Fibroblast of lung (primary cell): Measurements from ENCODE around the gene MDC1. TPM values are rescaled to one million over a fixed set of nuclear protein-coding genes. Genes with fewer than 3 reads are reported as not detected.
A peak's percentile ranks its signal among the peaks of the same experiment; 100 is the strongest.

Experiments
- DNase-seq, 2 donors: peaks; one replicate each; pipeline versions ENCODE4 v3.0.0 to v3.0.0-alpha.2; 2010; ENCODE audit warnings: low read depth in 2 of 2
- H2AFZ ChIP-seq: 2 replicates; pipeline ENCODE4 v1.5.1; 2012; ENCODE audit warnings: low read length, control low read depth, inconsistent platforms
- H3K27ac ChIP-seq: 2 replicates; pipeline ENCODE4 v1.5.1; 2011; ENCODE audit warnings: low read length, control low read depth; ENCODE audit not compliant: insufficient read depth
- H3K27me3 ChIP-seq: 2 replicates; pipeline ENCODE4 v1.5.1; 2011; ENCODE audit warnings: mild to moderate bottlenecking, low read length; ENCODE audit not compliant: control insufficient read depth, insufficient read depth
- H3K36me3 ChIP-seq: 2 replicates; pipeline ENCODE4 v1.5.1; 2011; ENCODE audit warnings: low read length; ENCODE audit not compliant: control insufficient read depth, insufficient read depth
- H3K4me1 ChIP-seq: 2 replicates; pipeline ENCODE4 v1.5.1; 2011; ENCODE audit warnings: low read length; ENCODE audit not compliant: control insufficient read depth, insufficient read depth; ENCODE audit errors: extremely low read depth
- H3K4me2 ChIP-seq: 2 replicates; pipeline ENCODE4 v1.5.1; 2011; ENCODE audit warnings: low read length, control low read depth; ENCODE audit not compliant: insufficient read depth; ENCODE audit errors: extremely low read depth
- H3K4me3 ChIP-seq, 4 experiments: fragments of 200-600 bp in 1 of 4; sonication (generic) in 1 of 4; replicated peaks in 1 of 4; 2 replicates each; pipeline ENCODE4 v1.5.1; 2011 to 2016; ENCODE audit warnings: low read length in 4 of 4, low read depth in 3 of 4, mild to moderate bottlenecking in 3 of 4, control low read depth in 2 of 4, inconsistent platforms in 1 of 4, mixed read lengths in 1 of 4; ENCODE audit not compliant: insufficient read depth in 1 of 4; ENCODE audit errors: control extremely low read depth in 1 of 4
- H3K79me2 ChIP-seq: 2 replicates; pipeline ENCODE4 v1.5.1; 2012; ENCODE audit warnings: mild to moderate bottlenecking, low read length, inconsistent platforms; ENCODE audit not compliant: control insufficient read depth, insufficient read depth
- H3K9ac ChIP-seq: 2 replicates; pipeline ENCODE4 v1.5.1; 2011; ENCODE audit warnings: mild to moderate bottlenecking, low read length, control low read depth; ENCODE audit not compliant: insufficient read depth
- H3K9me3 ChIP-seq: 2 replicates; pipeline ENCODE4 v1.5.1; 2012; ENCODE audit warnings: low read depth, low read length; ENCODE audit not compliant: control insufficient read depth, insufficient read depth
- H4K20me1 ChIP-seq: 2 replicates; pipeline ENCODE4 v1.5.1; 2011; ENCODE audit warnings: low read length; ENCODE audit not compliant: control insufficient read depth, insufficient read depth; ENCODE audit errors: extremely low read depth
- CTCF ChIP-seq, 2 donors: IDR thresholded peaks in 1 of 2; conservative IDR thresholded peaks in 1 of 2; 1 replicate in 1 of 2; 2 replicates in 1 of 2; pipeline ENCODE4 v1.5.1; 2011 to 2012; ENCODE audit warnings: low read length in 2 of 2, control low read depth in 1 of 2, inconsistent platforms in 1 of 2, low read depth in 1 of 2, mild to moderate bottlenecking in 1 of 2
- EZH2 ChIP-seq: IDR thresholded peaks from 2 replicates; pipeline ENCODE4 v1.5.1; 2012; ENCODE audit warnings: low read length, control low read depth, mild to moderate bottlenecking; ENCODE audit errors: missing control alignments
- polyA plus RNA-seq, 2 donors: library from polyadenylated mRNA; depleted of rRNA in 1 of 2; stranded (reverse) in 1 of 2; unstranded in 1 of 2; fragments of >200 nt; gene quantifications; 2 replicates each; pipeline ENCODE4 v1.2.1, GENCODE V29; 2011 to 2012; ENCODE audit warnings: missing spikeins in 1 of 2
- total RNA-seq: library from RNA; depleted of rRNA; stranded (reverse); fragments of >200 nt; gene quantifications from 2 replicates; pipeline ENCODE4 v1.2.1, GENCODE V29; 2014

Gene MDC1
- total and polyA plus RNA-seq, 2 donors (not counting 1 experiment from before 2014, with no cell fraction given) = 3.3 to 5.0 TPM

DNA sequence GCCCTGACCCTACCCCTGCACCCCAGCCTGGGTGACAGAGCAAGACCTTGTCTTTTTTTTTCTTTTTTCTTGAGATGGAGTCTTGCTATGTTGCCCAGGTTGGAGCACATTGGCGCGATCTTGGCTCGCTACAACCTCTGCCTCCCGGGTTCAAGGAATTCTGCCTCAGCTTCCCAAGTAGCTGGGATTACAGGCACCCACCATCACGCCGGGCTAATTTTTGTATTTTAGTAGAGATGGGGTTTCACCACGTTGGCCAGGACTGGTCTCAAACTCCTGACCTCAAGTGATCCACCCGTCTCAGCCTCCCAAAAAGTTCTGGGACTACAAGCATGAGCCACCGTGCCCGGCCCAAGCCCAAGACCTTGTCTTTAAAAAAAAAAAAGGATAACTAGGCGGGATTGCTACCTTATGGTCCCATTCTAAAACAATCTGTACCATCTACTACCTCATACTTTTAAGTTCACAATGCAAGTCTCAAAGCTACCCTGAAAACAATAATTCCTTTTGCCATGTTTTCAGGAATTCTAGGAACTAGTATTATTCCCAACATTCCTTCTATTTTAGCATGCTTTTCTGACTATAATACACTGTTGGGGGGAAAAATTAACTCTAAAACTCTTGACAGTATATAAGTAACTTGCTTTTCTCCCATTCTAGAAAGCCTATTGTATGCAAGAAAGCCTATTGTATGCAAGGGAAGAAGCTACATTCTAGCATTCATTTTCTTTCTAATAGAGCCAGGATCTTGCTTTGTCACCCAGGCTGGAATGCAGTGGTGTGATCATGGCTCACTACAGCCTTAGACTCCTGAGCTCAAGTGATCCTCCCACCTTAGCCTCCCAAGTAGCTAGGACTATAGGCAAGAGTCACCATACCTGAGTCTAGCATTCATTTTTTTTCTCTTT lies 9.7 kb upstream of the MDC1 start:
- TF ChIP-seq EZH2 (no peak), CTCF (conservative IDR thresholded peaks at IDR 0.05 in 1 of 2, IDR thresholded peaks at IDR 0.05 in 1 of 2; ENCODE audit: low read depth in 1 of 2, low read length in 2 of 2) (no peak)
- no peak overlapping the region for H2AFZ ChIP-seq
- H3K9me3 ChIP-seq = no peaks in the 10 kb centered on the region
- H3K4me3 ChIP-seq = no peak overlapping the region
- DNase-seq = no peak
- no peak overlapping the region for H3K9ac ChIP-seq
- H4K20me1 ChIP-seq = peaks cover 5% of the 10 kb centered on the region
- H3K36me3 ChIP-seq = peaks cover 22% of the 10 kb centered on the region
- H3K27ac ChIP-seq = peak overlapping the region; percentile 7
- H3K27me3 ChIP-seq = no peaks in the 10 kb centered on the region
- peaks cover 15% of the 10 kb centered on the region for H3K4me1 ChIP-seq
- peaks cover 38% of the 10 kb centered on the region for H3K79me2 ChIP-seq
- H3K4me2 ChIP-seq = no peak overlapping the region

DNA sequence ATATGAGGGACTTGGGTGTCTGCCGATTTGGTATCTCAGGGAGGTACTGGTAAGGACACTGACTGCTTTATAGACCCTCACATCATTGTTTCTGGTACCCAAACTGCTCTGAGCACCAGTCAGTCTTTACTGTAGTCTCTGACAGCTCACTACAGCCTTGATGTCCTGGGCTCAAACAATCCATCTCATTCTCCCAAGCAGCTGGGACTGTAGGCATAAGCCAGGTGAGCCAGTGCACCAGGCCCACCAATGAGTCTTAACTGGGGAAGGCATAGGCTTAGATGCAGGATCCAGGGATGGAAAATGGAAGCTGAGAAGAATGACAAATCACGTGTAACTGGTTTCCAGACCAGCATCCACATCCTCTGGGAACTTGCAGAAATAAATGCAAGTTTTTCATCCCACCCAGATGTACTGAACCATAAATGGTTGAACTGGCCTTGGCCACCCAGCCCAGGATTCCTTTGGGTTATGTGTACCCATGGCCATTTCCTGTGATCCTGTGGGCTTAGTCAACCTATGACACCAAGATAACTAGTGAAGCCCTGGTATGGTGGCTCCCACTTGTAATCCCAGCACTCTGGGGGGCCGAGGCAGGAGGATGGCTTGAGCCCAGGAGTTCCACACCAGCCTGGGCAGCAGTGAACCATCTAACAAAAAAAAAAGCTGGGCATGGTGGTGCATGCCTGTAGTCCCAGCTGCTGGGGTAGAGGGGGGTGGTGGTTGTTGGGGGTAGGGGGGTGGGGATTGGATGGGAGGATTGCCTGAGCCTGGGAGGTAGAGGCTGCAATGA lies 8.8 kb upstream of the MDC1 start:
- H3K27me3 ChIP-seq = no peaks in the 10 kb centered on the region
- peaks cover 45% of the 10 kb centered on the region for H3K79me2 ChIP-seq
- TF ChIP-seq CTCF (conservative IDR thresholded peaks at IDR 0.05 in 1 of 2, IDR thresholded peaks at IDR 0.05 in 1 of 2; ENCODE audit: low read depth in 1 of 2, low read length in 2 of 2) (no peak), EZH2 (no peak)
- no peak overlapping the region for H3K9ac ChIP-seq
- H3K4me1 ChIP-seq = peaks cover 15% of the 10 kb centered on the region
- no peak overlapping the region for H3K4me2 ChIP-seq
- H3K4me3 ChIP-seq = no peak overlapping the region
- no peak overlapping the region for H2AFZ ChIP-seq
- H3K27ac ChIP-seq = peak overlapping the region; percentile 30
- peak; percentile 46 to 73 for DNase-seq
- peaks cover 5% of the 10 kb centered on the region for H4K20me1 ChIP-seq
- H3K36me3 ChIP-seq = peaks cover 19% of the 10 kb centered on the region
- H3K9me3 ChIP-seq = no peaks in the 10 kb centered on the region
